OCI-LY7 (cell line): ENCODE data around the gene LCN9. TPM values are rescaled to one million over a fixed set of nuclear protein-coding genes. Genes with fewer than 3 reads are reported as not detected.

Experiments used
- BruUV-seq: library from RNA; stranded (reverse); fragments of 400-500 nt; replicated peaks from 2 replicates; lab custom pipeline; 2021; lab: Mats Ljungman, UMichigan
- CTCF ChIA-PET: fragments of 300-600 bp; sonication (Branson Sonifier 250); formaldehyde crosslinking; loops from one replicate; lab custom pipeline; 2022; ENCODE audit warnings: antibody characterized with exemption; ENCODE audit not compliant: unreplicated experiment; lab: Charles Lee
- POLR2A ChIA-PET: fragments of 300-600 bp; sonication (Branson Sonifier 250); formaldehyde crosslinking; loops from one replicate; lab custom pipeline; 2022; ENCODE audit warnings: antibody characterized with exemption; lab: Charles Lee
- DNase-seq: peaks from one replicate; pipeline ENCODE4 v3.0.0-alpha.2; 2015; ENCODE audit warnings: low spot score
- H2AFZ ChIP-seq: fragments of 200-600 bp; sonication (generic), shearing (Covaris generic); 2 replicates; pipeline ENCODE4 v1.6.1; 2014; ENCODE audit warnings: mild to moderate bottlenecking, antibody characterized with exemption, low read length, moderate library complexity
- H3K27ac ChIP-seq: fragments of 200-600 bp; sonication (generic); 2 replicates; pipeline ENCODE4 v1.5.1; 2014; ENCODE audit warnings: mixed run types, low read depth, mild to moderate bottlenecking, moderate library complexity, low read length, inconsistent platforms; ENCODE audit not compliant: poor library complexity, severe bottlenecking
- H3K36me3 ChIP-seq: fragments of 200-600 bp; sonication (generic); 2 replicates; pipeline ENCODE4 v1.6.1; 2014; ENCODE audit warnings: mild to moderate bottlenecking, antibody characterized with exemption, low read length, moderate library complexity, mixed read lengths; ENCODE audit not compliant: insufficient read depth
- H3K4me1 ChIP-seq: fragments of 200-600 bp; sonication (generic); 2 replicates; pipeline ENCODE4 v1.5.1; 2014; ENCODE audit warnings: mild to moderate bottlenecking, low read length; ENCODE audit not compliant: insufficient read depth, poor library complexity, severe bottlenecking
- H3K4me2 ChIP-seq: fragments of 200-600 bp; sonication (generic); 2 replicates; pipeline ENCODE4 v1.6.1; 2014; ENCODE audit warnings: mild to moderate bottlenecking, low read length
- H3K4me3 ChIP-seq: fragments of 200-600 bp; sonication (generic); 2 replicates; pipeline ENCODE4 v1.5.1; 2014; ENCODE audit warnings: mild to moderate bottlenecking, low read depth, low read length; ENCODE audit not compliant: poor library complexity, severe bottlenecking
- H3K79me2 ChIP-seq: fragments of 200-600 bp; sonication (generic); 2 replicates; pipeline ENCODE4 v1.6.1; 2016; ENCODE audit warnings: low read depth, mild to moderate bottlenecking, low read length, moderate library complexity, mixed read lengths; ENCODE audit not compliant: insufficient read depth
- H3K9me2 ChIP-seq: fragments of 200-600 bp; sonication (generic); 2 replicates; pipeline ENCODE4 v1.6.1; 2016; ENCODE audit warnings: mild to moderate bottlenecking, low read length, mixed read lengths; ENCODE audit not compliant: insufficient read depth
- H3K9me3 ChIP-seq: fragments of 200-600 bp; sonication (generic); 2 replicates; pipeline ENCODE4 v1.6.1; 2014; ENCODE audit warnings: mild to moderate bottlenecking, mixed run types, low read length, mixed read lengths
- H4K20me1 ChIP-seq: fragments of 200-600 bp; sonication (generic); 2 replicates; pipeline ENCODE4 v1.6.1; 2014; ENCODE audit warnings: mild to moderate bottlenecking, antibody characterized with exemption, low read length, moderate library complexity, mixed read lengths; ENCODE audit not compliant: insufficient read depth
- EZH2phosphoT487 ChIP-seq: fragments of 200-600 bp; sonication (generic); IDR thresholded peaks from 2 replicates; pipeline ENCODE4 v1.6.1; 2018; ENCODE audit warnings: low read depth, borderline replicate concordance, mild to moderate bottlenecking, mixed run types, antibody characterized with exemption, low read length, moderate library complexity, mixed read lengths
- intact Hi-C: fragments of 100-400 bp; cut with micrococcal nuclease; formaldehyde crosslinking; loops from one replicate; pipeline ENCODE4 v1.10.0; 2022; ENCODE audit not compliant: unreplicated experiment
- total RNA-seq, 2 experiments: library from RNA; depleted of rRNA in 1 of 2; stranded (reverse); fragments of >200 nt in 1 of 2; shearing (Covaris generic) in 1 of 2; gene quantifications; 2 replicates each; pipeline ENCODE4 v1.2.3, GENCODE V29; 2014 to 2022
- TF ChIP-seq, protein P1 (sequence below): fragments of 200-600 bp; sonication (generic); conservative IDR thresholded peaks from 2 replicates; pipeline ENCODE4 v1.5.1; 2014; ENCODE audit warnings: mild to moderate bottlenecking, antibody characterized with exemption, low read length, moderate library complexity, mixed read lengths

LCN9 gene
- total RNA-seq, 2 experiments from 2014 or later = not detected

DNA sequence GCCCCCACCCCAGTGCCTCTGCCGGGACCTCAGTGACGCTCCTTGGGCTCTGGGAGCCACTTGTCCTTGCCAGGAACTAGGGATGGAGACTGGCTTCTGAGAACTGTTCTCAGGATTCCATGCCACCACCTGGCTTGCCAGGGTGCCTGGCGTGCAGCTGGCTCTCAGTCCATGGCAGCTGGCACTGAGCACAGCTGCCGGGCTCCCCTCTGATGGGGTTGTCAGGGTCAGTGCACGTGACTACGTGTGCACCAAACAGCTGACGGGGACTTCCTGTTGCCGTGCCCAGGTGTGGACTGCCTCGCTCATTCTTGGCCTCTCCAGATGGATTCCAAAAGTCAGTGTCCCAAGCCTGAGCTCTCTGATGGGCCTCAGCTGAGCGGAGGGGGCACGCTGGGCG, 48.3 kb downstream of the LCN9 start:
- Histone ChIP-seq H3K4me3 (no peak overlapping the region), H3K4me1 (no peaks in the 10 kb centered on the region), H3K27ac (no peak overlapping the region), H4K20me1 (no peaks in the 10 kb centered on the region), H3K9me2 (no peaks in the 10 kb centered on the region), H3K9me3 (no peaks in the 10 kb centered on the region), H3K4me2 (no peak overlapping the region), H3K79me2 (no peaks in the 10 kb centered on the region), H2AFZ (no peak overlapping the region), H3K36me3 (no peaks in the 10 kb centered on the region)
- ChIA-PET CTCF (no interaction called here), POLR2A (no interaction called here)
- BruUV-seq = no TSS peak
- TF ChIP-seq, protein P1, sequence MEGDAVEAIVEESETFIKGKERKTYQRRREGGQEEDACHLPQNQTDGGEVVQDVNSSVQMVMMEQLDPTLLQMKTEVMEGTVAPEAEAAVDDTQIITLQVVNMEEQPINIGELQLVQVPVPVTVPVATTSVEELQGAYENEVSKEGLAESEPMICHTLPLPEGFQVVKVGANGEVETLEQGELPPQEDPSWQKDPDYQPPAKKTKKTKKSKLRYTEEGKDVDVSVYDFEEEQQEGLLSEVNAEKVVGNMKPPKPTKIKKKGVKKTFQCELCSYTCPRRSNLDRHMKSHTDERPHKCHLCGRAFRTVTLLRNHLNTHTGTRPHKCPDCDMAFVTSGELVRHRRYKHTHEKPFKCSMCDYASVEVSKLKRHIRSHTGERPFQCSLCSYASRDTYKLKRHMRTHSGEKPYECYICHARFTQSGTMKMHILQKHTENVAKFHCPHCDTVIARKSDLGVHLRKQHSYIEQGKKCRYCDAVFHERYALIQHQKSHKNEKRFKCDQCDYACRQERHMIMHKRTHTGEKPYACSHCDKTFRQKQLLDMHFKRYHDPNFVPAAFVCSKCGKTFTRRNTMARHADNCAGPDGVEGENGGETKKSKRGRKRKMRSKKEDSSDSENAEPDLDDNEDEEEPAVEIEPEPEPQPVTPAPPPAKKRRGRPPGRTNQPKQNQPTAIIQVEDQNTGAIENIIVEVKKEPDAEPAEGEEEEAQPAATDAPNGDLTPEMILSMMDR = no peak
- TF ChIP-seq EZH2phosphoT487 = no peak
- DNase-seq = peak; percentile 14
- intact Hi-C loops = no loop called here

DNA sequence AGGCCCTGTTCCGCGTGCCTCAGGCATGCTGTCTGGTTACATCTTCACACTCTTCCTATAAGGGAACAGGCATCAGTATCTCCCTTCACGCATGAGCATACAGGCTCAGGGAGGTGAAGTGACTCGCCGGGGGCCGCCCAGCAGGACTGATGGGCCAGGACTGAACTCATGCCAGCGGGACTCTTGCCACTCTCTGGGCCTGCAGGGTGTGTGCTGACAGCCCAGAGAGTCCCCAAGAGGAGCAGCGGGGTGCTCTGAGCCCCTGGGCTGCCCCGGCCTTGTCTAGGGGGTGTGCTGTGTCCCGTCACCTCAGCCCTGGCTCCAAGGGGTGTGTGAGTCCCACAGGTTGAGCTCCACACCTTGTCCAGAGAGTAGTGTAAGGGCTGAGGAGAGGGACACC, 48.8 kb downstream of the LCN9 start:
- Histone ChIP-seq H4K20me1 (no peaks in the 10 kb centered on the region), H3K4me1 (no peaks in the 10 kb centered on the region), H3K4me2 (no peak overlapping the region), H3K4me3 (no peak overlapping the region), H3K36me3 (no peaks in the 10 kb centered on the region), H2AFZ (no peak overlapping the region), H3K9me3 (no peaks in the 10 kb centered on the region), H3K79me2 (no peaks in the 10 kb centered on the region), H3K9me2 (no peaks in the 10 kb centered on the region), H3K27ac (no peak overlapping the region)
- intact Hi-C loops = no loop called here
- no peak for DNase-seq
- ChIA-PET POLR2A (interaction anchor here (0.7 kb wide), 1 partner anchor 46 kb away, joined by 3 read pairs; no protein-coding TSS in a partner anchor), CTCF (no interaction called here)
- TF ChIP-seq, protein P1 = no peak
- no peak for TF ChIP-seq EZH2phosphoT487
- no TSS peak for BruUV-seq

DNA sequence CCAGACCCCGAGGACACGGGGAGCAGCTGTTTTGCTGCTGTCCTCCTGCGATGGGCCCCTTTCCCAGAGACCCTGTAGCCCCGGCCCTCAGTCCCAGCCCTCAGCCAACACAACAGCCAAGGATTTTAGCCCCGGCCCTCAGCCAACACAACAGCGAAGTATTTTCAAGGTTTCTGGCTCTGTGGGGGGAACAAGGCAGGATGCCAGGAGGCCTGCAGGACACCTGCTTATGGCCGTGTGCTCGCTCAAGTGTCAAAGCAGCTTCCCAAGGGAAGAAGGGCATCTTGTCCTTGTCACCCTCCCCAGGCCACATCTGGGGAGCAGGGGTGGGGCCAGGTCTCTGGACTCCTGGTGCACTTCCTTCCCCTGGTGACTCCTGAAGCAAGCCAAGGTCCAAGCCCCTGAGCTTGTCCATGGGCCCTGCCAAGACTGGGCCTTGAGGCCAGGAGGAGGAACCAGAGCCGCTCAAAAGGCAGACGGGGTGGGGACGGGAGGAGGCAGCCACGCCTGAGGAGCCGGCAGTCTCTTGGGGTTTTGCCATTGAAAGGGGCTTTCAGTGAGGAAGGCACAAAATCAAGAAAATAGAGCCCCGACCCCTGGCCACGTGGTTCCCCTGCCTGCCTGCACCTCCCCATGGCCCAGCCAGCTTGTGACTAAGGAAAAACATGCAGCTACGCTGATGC, 49.6 kb downstream of the LCN9 start:
- Histone ChIP-seq H2AFZ (no peak overlapping the region), H3K9me3 (no peaks in the 10 kb centered on the region), H3K9me2 (no peaks in the 10 kb centered on the region), H3K4me3 (no peak overlapping the region), H4K20me1 (no peaks in the 10 kb centered on the region), H3K4me1 (no peaks in the 10 kb centered on the region), H3K36me3 (no peaks in the 10 kb centered on the region), H3K27ac (no peak overlapping the region), H3K4me2 (no peak overlapping the region), H3K79me2 (no peaks in the 10 kb centered on the region)
- BruUV-seq = no TSS peak
- POLR2A ChIA-PET = interaction anchor here (0.7 kb wide), 1 partner anchor 45 kb away, joined by 3 read pairs; no protein-coding TSS in a partner anchor
- CTCF ChIA-PET = no interaction called here
- TF ChIP-seq, protein P1 = no peak
- no peak for TF ChIP-seq EZH2phosphoT487
- intact Hi-C loops = no loop called here
- DNase-seq = peak; percentile 39
